Subcutaneous adipose tissue (tissue), 4 donors: ENCODE measurements around the gene EHMT1. TPM values are rescaled to one million over a fixed set of nuclear protein-coding genes. Genes with fewer than 3 reads are reported as not detected.

Source experiments
- total RNA-seq, 4 donors: library from RNA; depleted of rRNA; stranded (reverse); fragments of >200 nt; gene quantifications; one replicate each; pipeline ENCODE4 v1.1.0, GENCODE V29; 2016
- TF ChIP-seq, protein P1 (sequence below): fragments of 450-650 bp; IDR thresholded peaks from one replicate; pipeline ENCODE4 v1.5.1; 2016; ENCODE audit warnings: low read depth, mild to moderate bottlenecking, control low read depth, antibody characterized with exemption, moderate library complexity

EHMT1 gene
- total RNA-seq, 4 donors from 2014 or later, result 53.2 to 168 (median 65.9) TPM

DNA sequence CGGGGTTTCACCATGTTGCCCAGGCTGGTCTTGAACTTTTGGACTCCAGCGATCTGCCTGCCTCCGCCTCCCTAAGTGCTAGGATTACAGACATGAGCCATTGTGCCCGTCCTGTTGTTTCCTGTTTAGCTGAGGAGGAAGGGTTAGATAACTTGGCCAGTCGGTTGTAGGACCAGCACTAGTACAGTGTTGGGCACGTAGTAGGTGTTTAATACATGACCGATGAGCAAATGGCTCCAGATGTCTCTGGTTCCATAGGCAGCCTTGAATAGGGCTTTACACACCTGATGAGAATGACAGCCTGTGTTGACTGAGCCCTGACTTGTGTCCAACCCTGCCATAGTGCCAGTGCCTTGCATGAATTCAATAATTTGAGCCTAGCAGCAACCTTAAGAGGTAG lies 1.8 kb downstream of the EHMT1 start:
- TF ChIP-seq, protein P1, sequence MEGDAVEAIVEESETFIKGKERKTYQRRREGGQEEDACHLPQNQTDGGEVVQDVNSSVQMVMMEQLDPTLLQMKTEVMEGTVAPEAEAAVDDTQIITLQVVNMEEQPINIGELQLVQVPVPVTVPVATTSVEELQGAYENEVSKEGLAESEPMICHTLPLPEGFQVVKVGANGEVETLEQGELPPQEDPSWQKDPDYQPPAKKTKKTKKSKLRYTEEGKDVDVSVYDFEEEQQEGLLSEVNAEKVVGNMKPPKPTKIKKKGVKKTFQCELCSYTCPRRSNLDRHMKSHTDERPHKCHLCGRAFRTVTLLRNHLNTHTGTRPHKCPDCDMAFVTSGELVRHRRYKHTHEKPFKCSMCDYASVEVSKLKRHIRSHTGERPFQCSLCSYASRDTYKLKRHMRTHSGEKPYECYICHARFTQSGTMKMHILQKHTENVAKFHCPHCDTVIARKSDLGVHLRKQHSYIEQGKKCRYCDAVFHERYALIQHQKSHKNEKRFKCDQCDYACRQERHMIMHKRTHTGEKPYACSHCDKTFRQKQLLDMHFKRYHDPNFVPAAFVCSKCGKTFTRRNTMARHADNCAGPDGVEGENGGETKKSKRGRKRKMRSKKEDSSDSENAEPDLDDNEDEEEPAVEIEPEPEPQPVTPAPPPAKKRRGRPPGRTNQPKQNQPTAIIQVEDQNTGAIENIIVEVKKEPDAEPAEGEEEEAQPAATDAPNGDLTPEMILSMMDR, result no peak

DNA sequence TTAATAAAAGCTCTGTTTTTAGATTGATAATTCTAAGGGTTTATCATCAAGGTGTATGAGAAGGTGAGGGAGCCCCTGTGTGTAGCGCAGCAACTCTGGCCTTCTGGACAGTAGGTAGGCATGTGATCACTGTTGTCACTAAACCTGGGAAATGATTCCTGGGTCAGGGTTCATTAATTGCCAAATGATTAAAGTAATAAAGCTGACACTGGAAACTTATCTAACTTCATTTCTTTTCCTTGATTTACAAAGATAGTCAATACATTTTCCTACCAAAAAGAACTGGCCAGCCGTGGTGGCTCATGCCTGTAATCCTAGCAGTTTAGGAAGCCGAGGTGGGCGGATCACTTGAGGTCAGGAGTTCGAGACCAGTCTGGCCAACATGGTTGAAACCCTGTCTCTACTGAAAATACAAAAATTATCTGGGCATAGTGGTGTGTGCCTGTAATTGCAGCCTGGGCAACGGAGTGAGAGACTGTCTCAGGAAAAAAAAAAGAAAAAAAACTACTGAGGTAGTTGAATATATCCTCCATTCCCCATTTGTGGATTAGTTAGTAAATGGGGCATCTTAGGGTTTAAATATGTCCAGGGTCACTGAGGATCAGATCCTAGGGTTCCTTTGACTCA lies 2.4 kb downstream of the EHMT1 start:
- TF ChIP-seq, protein P1, result no peak

DNA sequence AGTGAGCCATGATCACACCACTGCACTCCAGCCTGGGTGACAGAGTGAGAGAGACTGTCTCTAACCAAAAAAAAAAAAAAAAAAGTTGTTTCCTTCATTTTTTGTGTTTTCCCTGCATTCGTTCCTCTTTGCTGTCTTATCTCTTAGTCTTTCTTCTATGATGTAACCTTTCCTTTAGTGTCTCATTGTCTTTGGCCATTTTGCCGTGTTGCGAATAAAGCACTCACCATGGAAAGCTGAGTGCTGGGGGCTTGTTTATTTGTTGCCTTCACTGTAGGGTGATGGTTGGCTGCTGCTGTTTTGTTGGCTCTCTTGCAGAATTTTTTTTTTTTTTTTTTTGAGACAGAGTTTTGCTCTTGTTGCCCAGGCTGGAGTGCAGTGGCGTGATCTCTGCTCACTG lies 7.7 kb downstream of the EHMT1 start:
- TF ChIP-seq, protein P1, result no peak

DNA sequence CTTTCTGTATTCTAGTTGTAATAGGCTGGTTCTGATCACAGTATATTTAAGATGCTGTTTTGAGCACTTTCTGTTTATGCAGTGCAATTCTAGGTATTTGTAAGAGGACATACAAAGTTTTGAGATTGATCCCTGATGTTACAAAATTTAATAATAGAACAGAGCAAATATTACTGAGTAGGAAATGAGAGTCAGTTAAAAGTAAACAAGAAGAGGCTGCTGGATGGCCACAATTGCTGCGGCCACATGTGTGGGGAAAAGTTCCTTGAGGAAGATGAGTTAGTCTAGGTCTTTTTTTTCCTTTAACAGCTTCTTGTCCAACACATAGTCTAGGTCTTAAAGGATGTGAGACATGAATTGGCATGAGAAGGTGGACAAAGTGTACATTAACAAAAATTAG lies 11.3 kb downstream of the EHMT1 start:
- TF ChIP-seq, protein P1, result no peak

DNA sequence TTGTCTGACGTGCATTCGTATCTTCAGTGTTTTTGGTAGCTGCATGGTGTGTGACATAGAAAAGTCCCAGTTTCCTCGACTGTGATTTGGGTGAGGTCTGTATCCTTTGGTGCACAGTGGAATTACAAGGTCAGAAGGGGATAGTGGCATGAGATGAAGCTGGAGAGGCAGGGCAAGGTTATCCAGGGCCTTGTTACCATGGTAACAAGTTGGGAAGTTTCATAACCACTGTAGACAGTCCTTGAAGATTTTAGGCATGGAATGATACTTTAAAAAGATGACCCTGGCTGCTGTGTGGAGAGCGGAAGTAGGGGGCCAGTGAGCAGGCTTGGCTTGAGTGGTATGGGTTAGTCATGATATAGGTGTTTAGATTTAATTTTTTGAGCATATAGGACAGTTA lies 11.9 kb downstream of the EHMT1 start:
- TF ChIP-seq, protein P1, result no peak

DNA sequence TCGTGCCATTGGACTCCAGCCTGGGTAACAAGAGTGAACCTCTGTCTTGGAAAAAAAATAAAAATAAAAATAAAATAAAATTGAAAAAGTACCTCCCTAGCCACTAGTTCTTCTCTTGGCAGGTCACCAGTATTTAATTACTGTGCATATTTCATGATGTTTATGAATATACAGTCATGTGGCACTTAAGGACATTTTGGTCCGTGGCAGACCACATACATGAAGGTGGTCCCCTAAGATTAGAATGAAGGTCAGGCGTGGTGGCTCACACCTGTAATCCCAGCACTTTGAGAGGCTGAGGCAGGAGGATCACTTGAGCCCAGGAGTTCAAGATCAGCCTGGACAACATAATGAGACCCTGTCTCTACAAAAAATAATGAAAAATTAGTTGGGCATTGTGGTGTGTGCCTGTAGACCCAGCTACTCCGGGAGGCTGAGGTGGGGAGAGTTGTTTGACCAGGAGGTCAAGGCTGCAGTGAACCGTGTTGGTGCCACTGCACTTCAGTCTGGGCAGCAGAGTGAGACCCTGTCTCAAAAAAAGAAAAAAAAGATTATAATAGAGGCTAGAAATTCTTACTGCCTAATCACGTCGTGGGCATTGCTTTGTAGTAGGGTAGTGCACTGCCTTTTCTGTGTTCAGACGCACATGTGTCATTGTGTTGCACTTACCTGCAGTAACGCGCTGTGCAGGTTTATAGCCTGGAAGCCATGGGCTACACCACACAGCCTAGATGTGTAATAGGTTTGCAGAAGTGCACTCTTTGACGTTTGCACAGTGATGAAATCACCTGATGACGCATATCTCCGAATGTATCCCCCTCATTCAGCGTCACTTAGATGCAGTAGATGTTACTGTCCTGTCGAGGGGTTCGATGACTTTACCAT lies 12.8 kb downstream of the EHMT1 start:
- TF ChIP-seq, protein P1, result no peak

GRCh38 chr9:137632230-137633161 lies 13.7 kb downstream of the EHMT1 start:
- TF ChIP-seq, protein P1, result no peak
